ENCODE measurements around the gene KLB.
A peak's percentile ranks its signal among the peaks of the same experiment; 100 is the strongest.
"Not testable (repeated sequence)": the region's sequence is repeated elsewhere in the genome, so short reads cannot be mapped to it uniquely, and the experiment has no call there.

KLB gene

DNA sequence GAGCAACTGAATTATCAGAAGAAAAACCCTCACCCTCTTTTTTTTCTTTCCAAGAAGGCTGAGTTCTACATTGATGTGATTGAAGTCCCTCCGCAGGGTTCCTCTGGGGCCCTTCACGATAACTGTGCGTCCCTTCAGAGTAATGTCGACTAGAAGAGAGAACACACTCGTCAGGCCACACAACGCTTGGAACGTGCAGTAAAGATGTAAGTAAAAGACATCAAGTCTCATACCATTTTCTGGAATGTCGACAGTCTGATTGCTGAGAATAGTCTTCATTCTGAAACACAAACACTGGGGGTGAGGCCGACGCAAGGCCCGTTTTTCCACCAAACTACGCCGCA, 51.4 kb downstream of the KLB start:
- not testable (repeated sequence) for H3K9me3 ChIP-seq (ENCODE audit: control insufficient read depth in 2 of 2, low read length in 2 of 2)

DNA sequence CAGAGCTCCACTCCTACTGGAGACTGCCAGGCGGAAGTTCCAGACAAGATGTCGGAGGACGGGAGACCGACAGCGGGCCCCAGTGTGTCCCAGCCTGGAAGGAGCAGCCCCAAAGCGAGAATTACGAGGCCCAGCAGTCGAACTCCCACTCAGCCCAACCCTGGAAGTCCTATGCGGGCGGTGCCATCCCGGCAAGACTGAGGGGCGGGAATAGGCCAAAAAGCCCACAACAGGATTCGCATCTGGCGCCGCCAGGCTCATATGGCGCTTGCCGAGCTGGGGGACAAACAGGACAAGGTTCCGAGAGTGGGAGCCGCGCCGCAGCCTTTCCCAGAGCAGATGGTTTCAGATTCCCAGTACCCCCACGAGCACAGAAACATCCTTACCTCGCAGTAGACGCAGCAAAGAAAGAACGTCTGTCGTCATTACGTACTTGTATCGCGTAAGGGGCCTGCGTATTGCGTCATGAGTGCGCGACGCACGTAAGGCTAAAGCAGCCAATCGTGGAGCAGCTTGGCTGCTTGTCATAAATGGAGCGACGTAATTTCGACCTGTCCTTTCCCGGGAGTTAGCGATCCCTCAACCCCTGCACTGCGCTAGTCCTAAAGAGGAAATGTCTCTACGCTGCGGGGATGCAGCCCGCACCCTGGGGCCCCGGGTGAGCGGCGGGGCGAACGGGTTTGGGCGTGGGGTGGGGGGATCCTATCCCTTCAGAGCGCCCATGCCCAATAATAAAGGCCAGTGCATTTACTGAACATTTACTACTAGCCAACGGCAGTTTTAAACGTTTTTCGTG, 52.0 kb downstream of the KLB start, which contains the start of the genes LIAS and RPL9:
TSS of gene LIAS (plus strand) at position 552 of the 796 bp plus-strand sequence. CDS start at position 614, 62 bp downstream.
TSS of gene RPL9 (minus strand) at position 418 of the 796 bp plus-strand sequence. CDS start 483 bp downstream, outside the sequence.
- Histone ChIP-seq H3K4me1 (ENCODE audit: control insufficient read depth in 2 of 2, insufficient read depth in 2 of 2, low read length in 2 of 2) (peaks cover 15 to 20% of the 10 kb centered on the region in 2 donors), H3K27ac (ENCODE audit: low read depth in 2 of 2, low read length in 2 of 2) (peak within 1 kb of the TSS; percentile 97 to 99), H3K4me3 (ENCODE audit: low read length in 2 of 2) (peak within 1 kb of the TSS; percentile 88 to 97), H3K27me3 (ENCODE audit: control insufficient read depth in 2 of 2, insufficient read depth in 2 of 2, low read length in 2 of 2) (no peaks in the 10 kb centered on the region), H3K9ac (ENCODE audit: low read depth in 1 of 2, low read length in 2 of 2) (peak within 1 kb of the TSS; percentile 93 to 99), H3K9me3 (ENCODE audit: control insufficient read depth in 2 of 2, low read length in 2 of 2) (no peaks in the 10 kb centered on the region), H3K36me3 (ENCODE audit: control insufficient read depth in 2 of 2, insufficient read depth in 2 of 2, low read length in 2 of 2) (peaks cover 33 to 35% of the 10 kb centered on the region in 2 donors)

More for the DNA sequence above, 51.4 kb downstream of the KLB start:
- Histone ChIP-seq H3K9ac (ENCODE audit: low read depth in 1 of 2, low read length in 2 of 2) (peak overlapping the region; percentile 93 to 97), H3K27ac (ENCODE audit: low read depth in 2 of 2, low read length in 2 of 2) (peak overlapping the region; percentile 97 to 99), H3K36me3 (ENCODE audit: control insufficient read depth in 2 of 2, insufficient read depth in 2 of 2, low read length in 2 of 2) (peaks cover 34 to 36% of the 10 kb centered on the region in 2 donors), H3K4me3 (ENCODE audit: low read length in 2 of 2) (peak overlapping the region; percentile 88 to 97), H3K4me1 (ENCODE audit: control insufficient read depth in 2 of 2, insufficient read depth in 2 of 2, low read length in 2 of 2) (peaks cover 15 to 20% of the 10 kb centered on the region in 2 donors)
- not testable (repeated sequence) for H3K27me3 ChIP-seq (ENCODE audit: control insufficient read depth in 2 of 2, insufficient read depth in 2 of 2, low read length in 2 of 2)

DNA sequence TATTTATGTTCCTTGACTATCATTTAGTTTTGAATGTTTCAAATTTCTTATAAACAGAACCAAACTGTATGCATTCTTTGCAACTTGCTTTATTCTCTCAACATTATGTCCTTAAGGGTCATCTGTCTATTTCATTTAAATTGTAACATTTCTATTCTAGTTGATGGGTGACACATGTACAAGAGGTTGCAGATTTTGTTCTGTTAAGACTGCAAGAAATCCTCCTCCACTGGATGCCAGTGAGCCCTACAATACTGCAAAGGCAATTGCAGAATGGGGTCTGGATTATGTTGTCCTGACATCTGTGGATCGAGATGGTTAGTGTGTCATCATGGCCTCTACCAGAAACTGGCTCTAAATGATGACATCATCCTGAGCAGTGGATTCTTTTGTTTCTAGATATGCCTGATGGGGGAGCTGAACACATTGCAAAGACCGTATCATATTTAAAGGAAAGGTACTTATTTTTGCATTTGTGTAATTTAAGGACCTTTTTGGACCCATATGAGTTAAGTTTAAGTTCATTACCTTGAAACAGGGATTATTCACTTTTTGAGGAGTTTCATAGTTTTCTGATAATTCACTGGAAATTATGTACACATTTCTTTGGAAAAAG, 58.3 kb downstream of the KLB start:
- Histone ChIP-seq H3K27ac (ENCODE audit: low read depth in 2 of 2, low read length in 2 of 2) (no peak overlapping the region), H3K4me1 (ENCODE audit: control insufficient read depth in 2 of 2, insufficient read depth in 2 of 2, low read length in 2 of 2) (peaks cover 3 to 7% of the 10 kb centered on the region in 2 donors), H3K9ac (ENCODE audit: low read depth in 1 of 2, low read length in 2 of 2) (no peak overlapping the region), H3K36me3 (ENCODE audit: control insufficient read depth in 2 of 2, insufficient read depth in 2 of 2, low read length in 2 of 2) (peaks cover 14 to 19% of the 10 kb centered on the region in 2 donors), H3K9me3 (ENCODE audit: control insufficient read depth in 2 of 2, low read length in 2 of 2) (no peaks in the 10 kb centered on the region), H3K27me3 (ENCODE audit: control insufficient read depth in 2 of 2, insufficient read depth in 2 of 2, low read length in 2 of 2) (no peaks in the 10 kb centered on the region), H3K4me3 (ENCODE audit: low read length in 2 of 2) (no peak overlapping the region)

DNA sequence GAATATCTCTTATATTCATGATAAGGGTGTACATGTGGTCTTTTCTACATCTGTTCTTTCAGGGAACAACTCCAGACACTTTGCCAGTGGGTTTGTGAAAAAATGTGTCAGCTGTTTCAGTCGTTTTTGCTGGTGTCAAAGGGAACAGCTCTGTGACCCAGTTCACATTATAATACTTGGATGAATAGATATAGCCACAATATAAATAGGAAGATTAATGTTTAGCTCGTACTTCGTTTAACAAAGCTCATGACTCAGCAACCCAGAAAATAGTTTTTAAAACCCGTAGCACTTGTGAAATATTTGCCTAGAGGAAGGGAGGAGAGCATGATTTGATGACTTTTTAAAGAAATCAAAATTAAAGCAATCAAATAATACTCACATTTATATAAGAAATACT, 60.0 kb downstream of the KLB start:
- no peaks in the 10 kb centered on the region for H3K9me3 ChIP-seq (ENCODE audit: control insufficient read depth in 2 of 2, low read length in 2 of 2)
- H3K27ac ChIP-seq (ENCODE audit: low read depth in 2 of 2, low read length in 2 of 2) = no peak overlapping the region
- peaks cover 0 to 7% of the 10 kb centered on the region in 2 donors for H3K4me1 ChIP-seq (ENCODE audit: control insufficient read depth in 2 of 2, insufficient read depth in 2 of 2, low read length in 2 of 2)
- H3K27me3 ChIP-seq (ENCODE audit: control insufficient read depth in 2 of 2, insufficient read depth in 2 of 2, low read length in 2 of 2) = no peaks in the 10 kb centered on the region
- H3K4me3 ChIP-seq (ENCODE audit: low read length in 2 of 2) = no peak overlapping the region
- H3K36me3 ChIP-seq (ENCODE audit: control insufficient read depth in 2 of 2, insufficient read depth in 2 of 2, low read length in 2 of 2) = peaks cover 14 to 23% of the 10 kb centered on the region in 2 donors
- H3K9ac ChIP-seq (ENCODE audit: low read depth in 1 of 2, low read length in 2 of 2) = no peak overlapping the region

- no peak overlapping the region for H3K9ac ChIP-seq (ENCODE audit: low read depth in 1 of 2, low read length in 2 of 2)
- peaks cover 18 to 24% of the 10 kb centered on the region in 2 donors for H3K36me3 ChIP-seq (ENCODE audit: control insufficient read depth in 2 of 2, insufficient read depth in 2 of 2, low read length in 2 of 2)
- H3K4me3 ChIP-seq (ENCODE audit: low read length in 2 of 2) = no peak overlapping the region
Measured at GRCh38 chr4:39467464-39467863, 60.7 kb downstream of the KLB start.

GRCh38 chr4:39469429-39470077, 62.8 kb downstream of the KLB start:
- Histone ChIP-seq H3K27ac (ENCODE audit: low read depth in 2 of 2, low read length in 2 of 2) (no peak overlapping the region), H3K4me1 (ENCODE audit: control insufficient read depth in 2 of 2, insufficient read depth in 2 of 2, low read length in 2 of 2) (peaks cover 0 to 7% of the 10 kb centered on the region in 2 donors), H3K27me3 (ENCODE audit: control insufficient read depth in 2 of 2, insufficient read depth in 2 of 2, low read length in 2 of 2) (no peaks in the 10 kb centered on the region), H3K9ac (ENCODE audit: low read depth in 1 of 2, low read length in 2 of 2) (peak overlapping the region in 1 of 2 donors; percentile 27), H3K4me3 (ENCODE audit: low read length in 2 of 2) (no peak overlapping the region), H3K36me3 (ENCODE audit: control insufficient read depth in 2 of 2, insufficient read depth in 2 of 2, low read length in 2 of 2) (peaks cover 18 to 19% of the 10 kb centered on the region in 2 donors), H3K9me3 (ENCODE audit: control insufficient read depth in 2 of 2, low read length in 2 of 2) (no peaks in the 10 kb centered on the region)

More at GRCh38 chr4:39467464-39467863, 60.7 kb downstream of the KLB start:
- no peaks in the 10 kb centered on the region for H3K27me3 ChIP-seq (ENCODE audit: control insufficient read depth in 2 of 2, insufficient read depth in 2 of 2, low read length in 2 of 2)
- H3K9me3 ChIP-seq (ENCODE audit: control insufficient read depth in 2 of 2, low read length in 2 of 2) = no peaks in the 10 kb centered on the region
- H3K4me1 ChIP-seq (ENCODE audit: control insufficient read depth in 2 of 2, insufficient read depth in 2 of 2, low read length in 2 of 2) = peaks cover 0 to 7% of the 10 kb centered on the region in 2 donors
- no peak overlapping the region for H3K27ac ChIP-seq (ENCODE audit: low read depth in 2 of 2, low read length in 2 of 2)

- Histone ChIP-seq H3K4me3 (ENCODE audit: low read length in 2 of 2) (no peak overlapping the region), H3K36me3 (ENCODE audit: control insufficient read depth in 2 of 2, insufficient read depth in 2 of 2, low read length in 2 of 2) (peaks cover 12 to 14% of the 10 kb centered on the region in 2 donors), H3K9ac (ENCODE audit: low read depth in 1 of 2, low read length in 2 of 2) (no peak overlapping the region), H3K9me3 (ENCODE audit: control insufficient read depth in 2 of 2, low read length in 2 of 2) (no peaks in the 10 kb centered on the region), H3K27ac (ENCODE audit: low read depth in 2 of 2, low read length in 2 of 2) (no peak overlapping the region), H3K4me1 (ENCODE audit: control insufficient read depth in 2 of 2, insufficient read depth in 2 of 2, low read length in 2 of 2) (peaks cover 0 to 7% of the 10 kb centered on the region in 2 donors), H3K27me3 (ENCODE audit: control insufficient read depth in 2 of 2, insufficient read depth in 2 of 2, low read length in 2 of 2) (no peaks in the 10 kb centered on the region)
Measured at GRCh38 chr4:39470402-39470801, 63.7 kb downstream of the KLB start.

GRCh38 chr4:39472396-39472795, 65.7 kb downstream of the KLB start:
- H3K36me3 ChIP-seq (ENCODE audit: control insufficient read depth in 2 of 2, insufficient read depth in 2 of 2, low read length in 2 of 2) = peaks cover 8 to 19% of the 10 kb centered on the region in 2 donors
- no peak overlapping the region for H3K27ac ChIP-seq (ENCODE audit: low read depth in 2 of 2, low read length in 2 of 2)
- no peaks in the 10 kb centered on the region for H3K27me3 ChIP-seq (ENCODE audit: control insufficient read depth in 2 of 2, insufficient read depth in 2 of 2, low read length in 2 of 2)
- H3K4me1 ChIP-seq (ENCODE audit: control insufficient read depth in 2 of 2, insufficient read depth in 2 of 2, low read length in 2 of 2) = peaks cover 0 to 4% of the 10 kb centered on the region in 2 donors
- no peak overlapping the region for H3K9ac ChIP-seq (ENCODE audit: low read depth in 1 of 2, low read length in 2 of 2)
- H3K9me3 ChIP-seq (ENCODE audit: control insufficient read depth in 2 of 2, low read length in 2 of 2) = no peaks in the 10 kb centered on the region
- H3K4me3 ChIP-seq (ENCODE audit: low read length in 2 of 2) = no peak overlapping the region

DNA sequence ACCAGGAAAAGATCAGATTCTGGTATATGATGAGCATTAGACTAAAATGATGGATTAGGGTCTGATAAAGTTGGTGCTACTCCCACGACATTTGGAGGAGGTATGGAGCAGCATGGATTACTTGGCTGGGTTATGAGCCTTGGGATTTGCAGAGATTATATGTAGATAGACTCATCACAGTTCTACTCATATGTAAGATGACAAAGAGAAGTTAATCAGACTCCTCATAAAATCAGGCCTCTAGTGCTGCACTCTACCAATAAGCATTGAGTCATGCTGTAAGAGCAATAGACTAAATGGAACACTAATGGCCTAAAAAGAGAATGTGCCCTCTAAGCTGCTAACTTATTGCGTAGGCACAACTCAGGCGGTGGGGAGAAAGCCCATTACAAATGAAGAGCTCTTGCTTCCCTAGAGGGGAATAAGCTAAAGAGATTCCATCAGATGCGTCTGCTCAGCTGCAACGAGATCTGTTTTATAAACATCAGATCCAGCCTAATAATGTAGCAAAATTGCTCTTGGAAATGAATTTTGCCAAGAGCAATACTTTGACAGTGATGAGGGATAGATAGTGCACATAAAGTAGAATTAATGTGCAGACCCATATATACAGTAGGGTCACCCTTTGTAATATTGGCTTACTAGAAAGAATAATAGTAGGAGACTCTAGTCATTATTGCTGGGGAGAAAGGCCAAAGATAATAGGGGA, 69.6 kb downstream of the KLB start:
- no peaks in the 10 kb centered on the region for H3K9me3 ChIP-seq (ENCODE audit: control insufficient read depth in 2 of 2, low read length in 2 of 2)
- H3K27ac ChIP-seq (ENCODE audit: low read depth in 2 of 2, low read length in 2 of 2) = no peak overlapping the region
- H3K9ac ChIP-seq (ENCODE audit: low read depth in 1 of 2, low read length in 2 of 2) = no peak overlapping the region
- no peak overlapping the region for H3K4me3 ChIP-seq (ENCODE audit: low read length in 2 of 2)
- no peaks in the 10 kb centered on the region for H3K4me1 ChIP-seq (ENCODE audit: control insufficient read depth in 2 of 2, insufficient read depth in 2 of 2, low read length in 2 of 2)
- no peaks in the 10 kb centered on the region for H3K27me3 ChIP-seq (ENCODE audit: control insufficient read depth in 2 of 2, insufficient read depth in 2 of 2, low read length in 2 of 2)
- H3K36me3 ChIP-seq (ENCODE audit: control insufficient read depth in 2 of 2, insufficient read depth in 2 of 2, low read length in 2 of 2) = peaks cover 4 to 19% of the 10 kb centered on the region in 2 donors
